G401 (cell line): ENCODE results near the gene CRYZL1. TPM values are rescaled to one million over a fixed set of nuclear protein-coding genes. Genes with fewer than 3 reads are reported as not detected.
"Not testable (repeated sequence)": the region's sequence is repeated elsewhere in the genome, so short reads cannot be mapped to it uniquely, and the experiment has no call there.

Source experiments
- DNase-seq: peaks from one replicate; pipeline ENCODE4 v3.0.0-alpha.2; 2015; ENCODE audit warnings: low spot score
- in situ Hi-C: cut with HindIII; loops from 2 replicates; pipeline ENCODE4 v1.10.0; 2016; ENCODE audit warnings: low sequenced_read_pairs, mixed read lengths
- total RNA-seq: library from RNA; depleted of rRNA; stranded (reverse); fragments of >200 nt; shearing (Covaris generic); gene quantifications from 2 replicates; pipeline ENCODE4 v1.2.3, GENCODE V29; 2014

Gene CRYZL1
- total RNA-seq, 1 experiment from 2014 or later = 13.1 TPM

DNA sequence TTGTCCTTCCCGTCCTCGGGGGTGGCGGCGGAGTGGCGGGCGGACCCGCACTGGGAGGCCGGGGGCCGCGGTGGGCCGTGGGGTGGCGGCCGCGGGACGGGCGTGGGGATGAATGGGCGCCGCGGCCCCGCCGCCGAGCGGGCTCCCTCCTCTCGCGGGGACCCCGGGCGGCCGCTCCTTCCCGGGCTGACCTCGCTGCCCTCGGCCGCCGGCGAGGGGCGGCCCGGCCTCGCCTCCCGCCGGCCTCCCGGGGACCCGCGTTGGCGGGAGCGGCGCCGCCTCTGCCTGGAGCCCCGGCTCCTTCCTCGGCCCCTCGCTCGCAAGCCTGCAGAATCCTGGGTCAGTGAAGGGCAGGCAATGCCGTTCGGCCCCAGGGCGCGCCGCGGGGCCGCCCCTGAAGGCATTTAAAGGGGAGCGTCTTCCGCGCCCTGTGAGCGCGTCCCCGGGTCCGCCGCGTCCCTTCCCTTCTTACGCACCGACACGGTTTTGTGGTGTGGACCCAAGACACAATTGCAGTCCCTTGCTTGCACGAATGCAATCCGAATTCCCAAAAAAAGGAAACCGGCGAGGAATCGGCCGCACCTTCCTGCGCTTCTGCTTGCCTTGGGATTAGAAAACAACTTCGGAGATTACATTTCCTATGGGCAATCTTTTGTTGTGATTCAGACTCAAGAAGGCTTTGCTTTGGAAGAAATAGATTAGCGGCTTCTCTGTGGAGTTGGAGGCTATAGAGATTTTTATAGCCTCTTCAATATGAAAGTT is 1.5 kb upstream of the CRYZL1 start:
- in situ Hi-C loops = no loop called here
- DNase-seq = peak; percentile 53

DNA sequence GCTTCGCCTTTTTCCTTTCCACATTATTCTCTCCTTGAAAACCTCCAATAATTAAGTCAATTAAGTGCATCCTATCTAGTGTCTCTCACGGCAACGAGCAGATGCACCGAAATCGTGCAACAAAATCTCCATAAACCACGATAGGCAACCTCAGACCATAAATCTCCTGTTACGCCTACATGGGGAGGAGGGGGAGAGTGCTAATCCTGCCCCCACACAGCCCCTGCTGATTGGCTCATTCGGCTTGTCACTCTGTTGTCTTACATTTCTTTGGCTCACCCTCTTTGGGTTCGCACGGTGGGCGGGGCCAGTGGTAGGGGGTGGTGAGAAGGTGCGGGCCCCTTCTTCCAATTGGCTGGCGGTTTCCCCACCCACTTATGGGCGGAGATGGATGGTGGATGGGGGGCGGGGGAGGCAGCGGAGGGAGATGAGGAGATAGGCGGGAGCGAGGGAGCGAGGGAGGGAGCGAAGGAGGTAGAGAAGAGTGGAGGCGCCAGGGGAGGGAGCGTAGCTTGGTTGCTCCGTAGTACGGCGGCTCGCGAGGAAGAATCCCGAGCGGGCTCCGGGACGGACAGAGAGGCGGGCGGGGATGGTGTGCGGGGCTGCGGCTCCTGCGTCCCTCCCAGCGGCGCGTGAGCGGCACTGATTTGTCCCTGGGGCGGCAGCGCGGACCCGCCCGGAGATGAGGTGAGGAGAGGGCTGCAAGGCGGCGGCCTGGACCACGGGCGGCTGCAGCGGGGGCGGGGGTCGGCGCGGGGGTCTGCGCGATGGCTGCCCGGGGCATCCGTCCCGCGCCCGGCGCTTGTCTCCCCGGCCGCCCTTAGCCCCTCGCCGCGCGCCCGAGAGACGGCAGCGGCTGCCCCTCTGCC is 720 bp upstream of the CRYZL1 start, which contains the start of gene ITSN1:
Gene ITSN1, plus strand, starts transcription at position 475 of the 869 bp plus-strand sequence. CDS start 76,328 bp downstream, outside the sequence.
- in situ Hi-C loops = no loop called here
- peak; percentile 100 for DNase-seq

- in situ Hi-C loops = no loop called here
- DNase-seq = no peak
Measured at GRCh38 chr21:33640697-33641351, 717 bp downstream of the CRYZL1 start.

DNA sequence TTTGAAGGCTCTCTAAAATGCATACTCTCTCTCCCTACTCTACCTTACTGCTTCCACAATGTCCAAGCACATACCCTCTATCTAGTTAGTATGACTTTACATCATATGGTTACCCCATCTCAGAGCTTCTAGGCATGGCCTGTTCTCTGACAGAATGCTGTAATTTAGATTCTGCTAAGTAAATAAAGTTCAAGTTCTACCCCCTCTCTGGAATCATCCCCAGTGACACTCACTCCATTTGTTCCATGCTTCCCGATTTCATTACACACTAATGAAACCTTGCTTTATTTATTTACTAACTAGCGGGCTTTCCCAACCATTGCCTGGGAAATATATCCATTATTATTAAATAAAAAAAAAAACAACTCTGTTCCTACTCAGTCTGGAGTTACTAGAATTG is 7.3 kb downstream of the CRYZL1 start:
- in situ Hi-C loops = no loop called here
- no peak for DNase-seq

GRCh38 chr21:33626151-33626550 is 15.4 kb downstream of the CRYZL1 start:
- DNase-seq, in situ Hi-C loops: not testable (repeated sequence)

DNA sequence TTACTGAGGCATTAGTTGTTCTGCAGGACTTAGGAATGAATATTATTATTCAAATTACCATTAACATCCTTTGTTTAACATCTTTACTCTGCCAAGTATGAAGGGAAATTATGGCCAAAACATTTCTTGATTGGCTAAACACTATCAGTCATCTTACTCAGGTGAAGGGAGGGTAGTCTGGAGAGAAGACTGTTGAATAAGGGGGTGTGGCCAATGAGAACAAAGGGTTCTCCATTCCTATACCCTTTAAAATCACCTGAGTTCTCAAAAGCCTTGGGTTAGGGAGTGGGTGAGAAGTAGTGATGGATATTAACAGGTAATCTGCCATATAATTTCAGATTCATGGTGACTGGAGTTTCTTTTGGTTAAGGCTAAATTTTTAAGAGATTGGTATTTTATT is 19.3 kb downstream of the CRYZL1 start:
- in situ Hi-C loops = no loop called here
- DNase-seq = no peak

DNA sequence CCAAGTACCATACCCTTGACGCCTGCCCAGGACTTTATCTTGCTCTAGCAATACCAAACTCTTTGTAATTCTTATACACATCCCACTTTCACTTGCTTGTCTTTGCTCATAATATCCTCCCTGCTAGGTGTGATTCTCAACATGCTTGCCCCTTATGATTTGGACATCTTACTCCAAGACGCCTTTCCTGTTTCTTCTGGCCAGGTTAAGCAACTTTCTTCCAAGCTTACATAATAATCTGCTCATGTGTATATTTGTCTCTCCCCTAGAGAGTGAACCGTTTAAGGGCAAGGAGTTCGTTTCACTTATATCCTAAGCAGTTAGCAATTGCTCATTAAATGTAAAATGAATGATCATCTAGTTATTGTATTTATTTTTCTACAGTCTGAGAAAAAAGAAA is 21.8 kb downstream of the CRYZL1 start:
- in situ Hi-C loops = no loop called here
- no peak for DNase-seq

- no peak for DNase-seq
- in situ Hi-C loops = no loop called here
Measured at GRCh38 chr21:33618407-33618806, 23.1 kb downstream of the CRYZL1 start.

DNA sequence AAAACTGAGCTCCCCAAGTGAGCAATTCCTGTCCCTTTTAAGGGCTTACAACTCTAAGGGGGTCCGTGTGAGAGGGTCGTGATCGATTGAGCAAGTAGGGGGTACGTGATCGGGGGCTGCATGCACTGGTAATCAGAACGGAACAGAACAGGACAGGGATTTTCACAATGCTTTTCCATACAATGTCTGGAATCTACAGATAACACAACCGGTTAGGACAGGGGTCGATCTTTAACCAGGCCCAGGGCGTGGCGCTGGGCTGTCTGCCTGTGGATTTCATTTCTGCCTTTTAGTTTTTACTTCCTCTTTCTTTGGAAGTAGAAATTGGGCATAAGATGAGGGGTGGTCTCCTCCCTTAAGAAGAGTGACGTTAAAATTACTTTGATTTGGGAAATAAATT is 24.0 kb downstream of the CRYZL1 start:
- DNase-seq, in situ Hi-C loops: not testable (repeated sequence)

DNA sequence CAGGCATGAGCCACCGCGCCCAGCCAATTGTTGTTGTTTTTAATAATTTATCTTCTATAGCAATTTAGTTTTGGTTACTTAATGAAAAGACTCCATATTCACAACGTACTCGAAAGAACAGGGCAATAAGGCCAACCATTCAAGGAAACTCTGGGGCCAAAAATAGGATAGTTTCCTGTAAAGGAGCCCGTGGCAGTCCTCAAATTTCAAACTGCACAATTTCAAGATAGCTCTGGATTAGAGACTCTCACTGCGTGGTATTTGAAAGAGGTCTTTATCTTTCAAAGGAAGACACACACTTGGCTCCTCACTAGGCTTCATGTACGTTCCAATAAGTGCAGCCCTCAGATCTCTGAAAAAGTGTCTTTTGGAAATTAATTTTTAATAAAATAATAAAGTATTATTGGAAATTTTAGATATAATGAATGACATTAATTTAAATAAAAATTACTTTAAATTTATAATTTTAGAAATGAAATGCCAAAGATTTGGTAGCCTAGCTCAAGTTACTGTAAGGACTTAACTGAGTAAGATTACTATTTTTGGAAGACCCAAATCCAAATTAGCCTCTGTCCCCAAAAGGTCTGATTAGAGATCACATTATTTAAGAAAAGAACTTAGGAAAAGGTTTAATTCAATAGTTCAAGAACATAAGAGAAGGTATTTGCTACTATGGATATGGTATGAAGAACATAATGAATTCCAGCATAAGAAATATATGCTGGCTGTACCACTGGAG is 30.4 kb downstream of the CRYZL1 start:
- DNase-seq = no peak
- in situ Hi-C loops = no loop called here

GRCh38 chr21:33608559-33608958 is 33.0 kb downstream of the CRYZL1 start:
- in situ Hi-C loops = no loop called here
- DNase-seq = no peak

- in situ Hi-C loops = no loop called here
Measured at GRCh38 chr21:33598051-33598450, 43.5 kb downstream of the CRYZL1 start.

DNA sequence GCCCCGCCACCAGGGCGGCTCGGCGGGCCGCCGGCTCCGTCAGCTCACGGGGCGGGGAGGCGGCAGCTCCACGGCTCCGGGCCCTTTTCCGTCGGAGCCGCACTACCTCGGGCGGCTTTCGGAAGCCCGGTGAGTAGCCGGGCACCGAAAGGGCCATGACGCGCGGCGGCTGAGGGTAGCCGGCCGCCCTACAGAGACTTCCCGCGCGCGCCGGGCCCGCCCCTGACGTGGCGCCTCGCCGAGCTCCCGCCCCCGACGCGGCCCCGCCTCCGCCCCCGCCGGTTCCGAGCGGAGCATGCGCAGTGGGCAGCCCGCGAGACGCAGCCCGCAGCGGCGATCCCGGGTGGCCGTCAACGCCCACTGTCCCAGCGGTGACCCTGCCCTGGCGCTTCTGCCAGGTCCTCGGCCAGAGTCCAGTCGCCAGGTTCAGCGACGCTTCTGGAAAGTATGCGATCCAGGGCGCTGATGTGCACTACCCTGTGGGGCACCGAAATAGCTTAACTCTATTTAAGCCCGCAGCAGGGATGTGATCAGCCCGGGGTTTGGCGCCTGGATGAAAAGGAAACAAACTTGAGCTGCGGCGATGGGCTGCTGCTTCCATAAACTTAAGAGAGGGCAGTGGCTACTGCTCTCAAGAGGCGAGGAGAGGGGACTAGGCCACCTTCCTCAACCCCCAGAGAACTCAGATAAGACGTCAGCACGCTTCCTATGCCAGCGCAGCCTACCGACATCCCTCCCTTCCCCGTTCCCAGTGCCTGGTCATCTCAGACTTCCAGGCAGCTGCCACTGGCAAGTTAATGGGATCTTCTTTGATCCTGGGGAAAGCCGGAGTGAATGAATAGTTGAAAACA is 52.8 kb downstream of the CRYZL1 start, which contains the start of gene DONSON:
Gene DONSON, minus strand, starts transcription at position 200 of the 851 bp plus-strand sequence. Its CDS starts 43 bp downstream, at position 157.
- peak; percentile 79 for DNase-seq
- in situ Hi-C loops = no loop called here

More at GRCh38 chr21:33598051-33598450, 43.5 kb downstream of the CRYZL1 start:
- no peak for DNase-seq

DNA sequence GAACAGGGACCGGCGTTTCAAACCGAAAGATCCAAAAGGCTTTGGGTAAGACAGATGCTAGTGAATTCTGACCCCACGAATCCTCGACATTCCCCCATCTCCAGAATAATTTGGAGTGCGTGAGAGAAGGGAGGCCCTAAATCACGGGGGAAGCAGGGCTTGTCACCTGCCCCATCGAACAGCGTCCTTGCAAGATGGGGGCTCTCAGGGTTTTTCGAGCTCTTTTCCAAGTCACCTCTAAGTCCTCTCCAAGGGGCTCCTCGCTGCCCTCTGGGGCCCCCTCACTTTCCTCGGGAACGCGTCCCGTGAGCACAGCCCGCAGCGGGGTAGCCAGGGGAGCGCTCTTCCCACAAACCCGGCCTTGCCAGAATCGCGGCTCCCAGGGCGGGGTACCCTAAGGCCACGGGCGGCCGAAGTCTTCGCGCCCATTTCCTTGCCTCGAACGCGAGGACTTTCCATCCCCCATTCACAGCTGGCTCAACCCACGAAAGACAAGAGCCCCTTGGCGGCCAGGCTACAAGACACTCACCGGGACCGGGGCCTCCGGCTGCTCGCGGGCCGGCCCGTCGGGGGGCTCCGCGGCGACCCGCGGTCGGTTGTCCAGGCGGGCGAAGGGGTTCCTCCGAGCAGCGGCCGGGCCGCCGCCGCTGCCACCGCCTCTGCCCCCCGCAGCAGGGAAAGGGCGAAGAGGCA is 53.6 kb downstream of the CRYZL1 start:
- in situ Hi-C loops = no loop called here
- DNase-seq = peak; percentile 30

- no peak for DNase-seq
- in situ Hi-C loops = no loop called here
Measured at GRCh38 chr21:33586927-33587326, 54.6 kb downstream of the CRYZL1 start.

- no peak for DNase-seq
- in situ Hi-C loops = no loop called here
Measured at GRCh38 chr21:33584455-33584854, 57.1 kb downstream of the CRYZL1 start.

DNA sequence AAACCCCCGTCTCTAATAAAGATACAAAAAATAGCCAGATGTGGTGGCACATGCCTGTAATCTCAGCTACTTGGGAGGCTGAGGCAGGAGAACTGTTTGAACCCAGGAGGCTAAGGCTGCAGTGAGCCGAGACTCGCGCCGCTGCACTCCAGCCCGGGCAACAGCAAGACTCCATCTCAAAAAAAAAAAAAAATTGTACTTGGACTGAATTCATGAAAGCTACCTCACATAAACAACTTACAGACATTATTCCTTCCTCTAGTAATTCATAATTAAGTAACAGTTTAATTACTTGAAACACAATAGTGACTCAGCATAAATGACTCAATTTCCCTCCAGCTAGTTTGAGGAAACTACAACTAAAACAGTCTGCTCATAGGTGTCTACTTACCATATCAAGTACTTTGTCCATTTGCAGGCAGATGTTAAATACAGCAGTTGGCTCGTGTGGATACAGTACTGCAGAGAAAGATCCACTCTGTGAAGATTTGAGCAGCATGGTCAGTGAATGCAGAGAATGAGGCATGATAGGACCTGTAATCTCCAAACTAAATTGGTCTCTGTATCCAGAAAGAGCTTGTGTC is 62.5 kb downstream of the CRYZL1 start:
- no peak for DNase-seq

More for the DNA sequence above, 62.5 kb downstream of the CRYZL1 start:
- in situ Hi-C loops = no loop called here
